Activated T-helper 1 cell treated with Interleukin-2 at 50 U/mL for 16 hours (primary cell): ENCODE measurements around the gene DNAH6.
"Not testable (repeated sequence)": the region's sequence is repeated elsewhere in the genome, so short reads cannot be mapped to it uniquely, and the experiment has no call there.

ENCODE experiments used
- DNase-seq: peaks from one replicate; pipeline ENCODE4 v3.0.0-alpha.2; 2020; ENCODE audit warnings: low read depth

DNAH6 gene, protein sequence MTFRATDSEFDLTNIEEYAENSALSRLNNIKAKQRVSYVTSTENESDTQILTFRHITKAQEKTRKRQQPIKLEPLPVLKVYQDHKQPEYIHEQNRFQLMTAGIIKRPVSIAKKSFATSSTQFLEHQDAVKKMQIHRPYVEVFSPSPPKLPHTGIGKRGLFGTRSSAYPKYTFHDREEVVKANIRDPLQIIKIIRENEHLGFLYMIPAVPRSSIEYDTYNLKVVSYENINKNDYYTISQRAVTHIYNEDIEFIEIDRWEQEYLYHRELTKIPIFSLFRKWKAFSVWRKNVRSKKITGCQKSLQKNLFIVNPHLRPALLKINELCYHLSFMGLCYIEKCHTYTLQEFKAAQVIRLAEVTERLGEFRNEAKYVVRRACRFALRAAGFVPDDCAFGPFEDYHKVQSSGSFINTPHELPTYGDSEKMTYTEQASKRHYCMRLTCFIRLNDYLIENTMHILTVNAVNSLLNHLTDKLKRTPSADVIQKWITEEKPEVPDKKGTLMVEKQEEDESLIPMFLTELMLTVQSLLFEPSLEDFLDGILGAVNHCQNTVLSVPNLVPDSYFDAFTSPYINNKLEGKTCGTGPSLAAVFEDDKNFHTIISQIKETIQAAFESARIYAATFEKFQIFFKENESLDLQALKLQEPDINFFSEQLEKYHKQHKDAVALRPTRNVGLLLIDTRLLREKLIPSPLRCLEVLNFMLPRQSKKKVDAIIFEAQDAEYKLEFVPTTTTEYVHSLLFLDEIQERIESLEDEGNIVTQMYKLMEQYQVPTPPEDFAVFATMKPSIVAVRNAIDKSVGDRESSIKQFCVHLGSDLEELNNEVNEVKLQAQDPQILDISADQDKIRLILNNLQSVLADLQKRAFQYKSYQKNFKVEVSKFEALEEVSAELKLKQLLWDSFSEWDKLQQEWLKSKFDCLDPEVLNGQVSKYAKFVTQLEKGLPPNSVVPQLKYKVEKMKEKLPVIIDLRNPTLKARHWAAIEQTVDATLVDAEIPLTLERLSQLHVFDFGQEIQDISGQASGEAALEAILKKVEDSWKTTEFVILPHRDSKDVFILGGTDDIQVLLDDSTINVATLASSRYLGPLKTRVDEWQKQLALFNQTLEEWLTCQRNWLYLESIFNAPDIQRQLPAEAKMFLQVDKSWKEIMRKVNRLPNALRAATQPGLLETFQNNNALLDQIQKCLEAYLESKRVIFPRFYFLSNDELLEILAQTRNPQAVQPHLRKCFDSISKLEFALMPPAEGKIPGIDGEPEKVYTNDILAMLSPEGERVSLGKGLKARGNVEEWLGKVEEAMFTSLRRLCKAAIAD (N-terminal part only)

DNA sequence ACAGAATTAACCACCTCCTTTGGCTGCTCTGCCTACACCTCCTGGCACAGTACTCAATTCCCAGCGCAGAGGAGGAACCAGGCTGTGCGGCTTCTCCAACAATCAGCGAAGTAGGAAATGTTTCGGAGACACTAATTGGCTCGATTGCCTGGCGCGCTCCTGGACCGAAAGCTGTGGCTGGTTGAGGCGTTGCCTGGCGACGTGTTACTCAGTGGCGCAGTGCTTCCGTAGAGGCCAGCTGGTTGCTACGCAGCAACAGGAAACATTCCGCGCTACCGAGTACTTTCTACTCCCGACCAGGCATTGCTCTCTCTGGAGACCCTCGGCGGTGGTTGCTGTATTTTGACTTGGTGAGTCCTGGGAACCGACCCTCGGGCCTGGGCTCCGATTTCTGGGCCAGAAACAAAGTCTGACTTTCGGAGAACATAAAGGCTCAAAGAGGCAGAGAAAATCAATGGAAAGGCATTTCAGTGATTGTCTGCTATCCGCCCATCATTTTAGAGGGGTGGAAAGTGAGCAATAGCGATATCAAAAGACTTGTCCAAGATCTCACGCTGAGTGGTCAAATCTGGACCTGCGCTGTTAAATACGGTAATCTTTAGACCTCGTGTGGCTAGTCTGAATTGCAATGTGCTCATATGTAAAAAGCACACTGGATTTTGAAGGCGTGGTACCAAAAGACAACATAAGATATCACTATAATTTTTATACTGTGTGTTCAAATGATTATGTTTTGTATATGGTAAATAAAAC is at the start of gene DNAH6:
Gene DNAH6, plus strand, starts transcription at position 265 of the 753 bp plus-strand sequence. CDS start 1,329 bp downstream, outside the sequence.
- peak; percentile 75 for DNase-seq

DNA sequence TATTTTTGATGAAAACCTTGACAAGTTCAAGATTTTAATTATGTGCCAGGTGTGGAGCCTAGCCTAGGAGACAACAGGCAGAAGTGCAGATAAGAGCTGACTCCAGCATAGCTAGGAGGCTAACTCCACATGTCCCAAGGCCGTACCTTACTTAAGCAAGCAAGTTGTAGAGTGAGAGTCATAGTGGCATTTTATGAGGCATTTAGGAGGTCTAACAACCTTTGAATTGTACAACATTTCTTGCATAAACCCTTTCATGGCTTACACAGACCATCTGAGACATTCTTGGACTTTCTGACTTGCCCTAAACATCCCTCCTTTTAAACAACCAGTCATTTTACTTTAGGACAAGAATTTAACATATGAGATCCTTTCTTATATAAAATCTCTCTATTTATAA is 48.9 kb upstream of the DNAH6 start:
- DNase-seq: no peak

DNA sequence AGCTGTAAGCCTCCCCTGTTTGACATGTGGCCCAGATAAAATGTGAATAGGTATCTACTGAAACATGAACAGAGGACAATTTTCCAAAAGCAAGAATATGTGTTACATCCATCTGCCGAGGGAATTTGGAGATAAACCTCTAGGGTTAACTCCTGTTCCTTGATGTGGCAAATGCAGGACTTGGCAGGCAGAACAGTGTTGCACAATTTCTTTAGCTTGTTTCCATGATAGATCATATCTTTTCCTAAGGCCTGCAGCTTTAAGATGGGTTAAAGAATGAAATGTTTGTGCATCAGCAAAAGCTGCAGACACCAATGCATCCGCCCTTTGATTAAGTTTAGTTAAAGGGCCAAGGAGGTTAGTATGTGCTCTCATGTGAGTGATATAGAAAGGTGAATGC is 43.9 kb upstream of the DNAH6 start:
- DNase-seq: not testable (repeated sequence)

DNA sequence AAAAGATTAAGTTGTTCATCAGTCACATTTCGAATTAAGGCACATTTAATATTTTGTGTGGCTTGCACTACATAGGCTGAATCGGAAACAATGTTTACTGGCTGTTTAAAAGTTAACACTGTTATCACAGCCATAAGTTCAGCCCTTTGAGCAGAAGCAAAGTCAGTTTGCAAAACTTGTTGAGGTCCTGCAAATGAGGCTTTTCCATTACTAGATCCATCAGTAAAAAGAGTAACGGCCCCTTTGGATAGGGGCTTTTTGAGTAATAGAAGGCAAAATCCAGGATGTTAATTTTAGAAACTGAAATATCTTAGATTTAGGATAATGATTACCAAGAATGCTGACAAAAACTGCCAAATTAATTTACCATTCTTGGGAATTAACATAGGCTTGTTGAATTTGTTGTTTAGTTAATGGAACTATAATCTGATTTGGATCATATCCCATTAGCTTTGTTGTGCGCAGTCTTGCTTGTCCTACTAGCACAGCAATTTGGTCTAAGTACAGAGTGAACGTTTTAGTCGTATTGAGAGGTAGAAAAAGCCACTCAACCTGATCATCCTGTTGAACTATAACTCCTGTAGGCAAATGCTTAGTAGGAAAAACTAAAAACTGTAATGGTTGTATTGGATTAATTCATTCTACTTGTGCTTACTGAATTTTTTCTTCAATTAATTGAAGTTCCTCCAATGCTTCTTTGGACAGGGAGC is 43.3 kb upstream of the DNAH6 start:
- no peak for DNase-seq

DNA sequence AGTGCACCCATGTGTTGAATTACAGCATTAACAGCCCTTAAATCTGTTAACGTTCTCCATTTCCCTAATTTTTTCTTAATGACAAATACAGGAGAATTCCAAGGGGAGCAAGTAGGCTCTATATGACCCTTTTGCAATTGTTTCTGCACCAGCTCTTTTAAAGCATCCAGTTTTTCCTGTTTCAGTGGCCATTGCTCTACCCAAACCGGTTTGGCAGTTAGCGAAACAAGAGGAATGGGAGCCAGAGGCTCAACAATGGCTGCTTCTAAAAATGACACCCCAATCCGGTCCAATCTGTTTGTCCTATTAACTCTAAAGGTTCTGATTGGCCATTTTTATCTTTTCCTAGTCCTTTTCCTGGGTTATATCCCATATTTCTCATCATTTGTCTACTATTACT is 42.1 kb upstream of the DNAH6 start:
- no peak for DNase-seq

DNA sequence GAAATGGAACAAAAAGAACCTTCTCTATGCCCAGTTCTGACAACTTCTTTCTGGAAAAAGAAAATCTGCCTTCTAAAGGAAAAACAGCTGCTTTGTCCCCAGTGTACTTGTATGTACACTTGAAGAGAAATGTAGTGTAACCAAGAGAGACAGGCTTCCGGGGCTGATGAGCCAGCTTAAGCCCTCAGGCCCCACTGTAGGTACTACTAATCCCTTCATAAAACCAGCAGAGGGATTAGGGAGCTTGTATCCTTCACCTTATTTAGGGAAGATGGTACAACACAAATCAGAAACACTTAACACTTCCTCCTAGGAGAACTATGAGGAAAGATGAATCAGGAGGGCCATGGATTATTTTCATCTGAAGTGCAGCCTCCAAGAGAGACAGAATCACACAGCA is 38.4 kb upstream of the DNAH6 start:
- no peak for DNase-seq

DNA sequence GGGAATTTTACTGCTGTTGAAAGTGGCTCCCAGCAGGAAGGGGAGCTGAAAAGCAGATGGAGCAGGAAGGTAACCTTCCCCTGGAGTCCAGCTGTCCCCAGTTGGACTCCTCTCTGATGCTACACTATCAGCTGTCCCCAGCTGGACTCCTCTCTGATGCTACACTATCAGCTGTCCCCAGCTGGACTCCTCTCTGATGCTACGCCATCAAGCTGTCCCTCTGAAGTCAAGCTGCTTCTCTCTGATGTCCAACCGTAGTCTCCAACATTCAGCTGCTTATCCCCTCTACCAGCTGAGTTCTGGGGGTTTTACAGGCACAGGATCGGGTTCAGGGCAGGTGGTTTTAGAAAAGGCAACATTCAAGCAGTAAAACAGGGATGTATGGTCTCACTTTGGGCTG is 37.4 kb upstream of the DNAH6 start:
- DNase-seq: no peak

DNA sequence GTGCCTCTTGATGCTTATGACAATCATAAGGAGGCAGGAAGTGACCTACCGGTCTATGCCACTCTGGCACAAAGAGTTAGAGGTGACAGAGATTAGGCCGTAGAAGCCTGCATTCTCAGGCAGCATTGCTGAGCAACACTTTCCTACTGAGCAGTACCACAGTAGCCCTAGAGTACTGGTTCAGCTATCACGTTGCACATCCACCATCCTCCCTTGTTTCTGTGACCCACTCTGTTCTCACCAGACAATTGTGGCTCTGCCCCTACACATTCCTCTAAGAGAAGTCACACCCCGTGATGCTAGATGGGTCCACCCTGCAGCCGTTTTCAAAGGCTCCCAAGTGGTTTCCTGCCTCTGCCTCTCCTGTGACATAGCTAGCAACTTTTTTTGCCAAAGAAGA is 34.6 kb upstream of the DNAH6 start:
- DNase-seq: no peak

DNA sequence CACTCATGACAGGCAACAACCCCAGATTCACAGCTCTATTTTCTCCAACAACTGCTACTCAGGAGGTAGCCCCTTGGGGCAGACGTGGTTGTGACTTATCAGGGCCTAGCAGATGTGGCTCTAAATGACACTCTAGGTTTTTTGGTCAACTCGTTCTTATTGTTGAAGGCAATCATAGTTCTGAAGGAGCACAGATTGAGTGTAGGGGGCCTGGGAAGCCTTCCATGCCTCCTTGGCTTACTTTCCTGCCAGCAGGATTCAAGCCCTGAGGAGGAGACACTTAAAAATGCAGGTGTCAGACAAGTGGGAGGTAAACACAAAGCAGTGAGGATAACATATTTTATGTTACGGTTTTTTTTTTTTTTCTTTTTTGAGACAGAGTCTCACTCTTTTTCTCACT is 33.7 kb upstream of the DNAH6 start:
- no peak for DNase-seq

DNA sequence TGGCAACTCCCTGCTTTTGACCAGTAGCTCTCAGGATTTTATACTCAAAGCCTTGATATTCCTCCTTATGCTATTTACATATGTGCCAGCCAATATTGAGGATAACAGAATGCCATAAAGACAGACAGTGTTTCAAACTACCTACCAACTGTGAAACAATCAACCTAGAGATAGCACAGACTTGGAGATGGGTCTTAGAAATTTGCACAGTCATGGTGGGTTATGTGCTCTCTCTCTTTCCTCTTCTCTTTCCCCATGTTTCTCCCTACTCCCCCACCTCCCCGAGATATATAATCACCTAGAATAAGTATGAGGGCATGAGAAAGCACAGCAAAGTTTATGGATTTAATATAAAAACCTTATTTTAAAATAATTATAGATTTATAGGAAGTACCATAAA is 33.0 kb upstream of the DNAH6 start:
- no peak for DNase-seq

DNA sequence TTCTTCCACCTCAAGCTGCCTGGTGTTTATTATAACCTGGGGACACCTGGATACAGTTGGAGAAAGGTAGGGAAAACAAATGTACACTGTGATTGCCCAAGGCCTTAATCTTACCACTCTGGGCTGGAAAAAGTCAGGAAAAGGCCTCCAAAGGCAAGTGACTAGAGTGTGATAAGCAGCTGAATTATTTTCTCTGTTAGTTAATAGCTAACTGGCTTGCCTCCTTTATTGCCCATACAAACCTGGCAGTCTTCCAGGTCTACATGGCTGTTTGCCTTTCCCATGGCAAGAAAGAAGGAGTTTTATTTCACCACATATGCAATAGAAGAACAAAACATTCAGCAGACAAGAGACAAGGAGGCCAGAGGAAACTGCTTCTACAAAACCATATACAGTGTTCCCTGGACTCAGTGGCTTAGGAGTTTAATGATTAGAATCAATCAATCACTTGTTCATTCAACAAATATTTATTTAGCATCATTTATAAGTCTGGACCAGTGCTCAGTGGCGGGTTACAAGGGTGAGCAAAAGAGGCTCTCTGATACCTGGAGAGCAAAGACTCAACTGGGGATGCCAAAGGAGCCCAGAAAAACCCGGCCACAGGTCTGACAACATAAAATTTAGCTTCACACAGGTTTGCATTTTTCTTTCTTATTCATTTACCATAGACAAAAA is 29.7 kb upstream of the DNAH6 start:
- DNase-seq: no peak

DNA sequence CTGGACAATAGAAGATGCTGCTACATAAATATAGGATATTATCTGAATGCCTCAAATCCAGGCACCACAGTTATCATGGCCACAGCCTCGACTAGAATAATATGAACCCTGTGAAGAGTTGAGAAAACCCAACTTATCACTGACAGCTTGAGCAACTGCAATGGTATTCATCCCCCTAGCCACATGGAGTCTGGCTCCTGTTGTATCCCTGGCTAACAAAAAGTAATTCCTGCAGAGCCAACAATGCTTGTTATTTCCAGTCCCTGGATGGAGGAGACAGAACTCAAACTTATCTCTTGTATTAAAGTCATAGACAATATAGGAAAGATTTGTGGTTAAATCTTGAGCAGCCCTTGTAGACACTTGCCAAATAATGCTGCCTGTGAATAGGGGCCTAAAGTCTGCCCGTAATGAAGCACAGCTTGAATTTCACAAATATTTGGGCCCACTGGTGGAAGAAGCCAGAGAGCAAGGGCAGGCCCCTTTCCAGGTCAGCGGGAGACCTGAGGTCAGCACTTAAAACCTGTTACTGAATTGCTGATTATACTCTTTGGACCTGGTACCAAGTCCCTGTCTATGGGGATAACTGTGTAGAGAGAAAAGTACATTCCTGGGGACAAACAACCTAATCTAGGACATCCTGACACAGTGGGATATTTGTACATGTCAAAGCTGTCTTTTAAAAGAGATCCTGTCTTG is 28.9 kb upstream of the DNAH6 start:
- no peak for DNase-seq

DNA sequence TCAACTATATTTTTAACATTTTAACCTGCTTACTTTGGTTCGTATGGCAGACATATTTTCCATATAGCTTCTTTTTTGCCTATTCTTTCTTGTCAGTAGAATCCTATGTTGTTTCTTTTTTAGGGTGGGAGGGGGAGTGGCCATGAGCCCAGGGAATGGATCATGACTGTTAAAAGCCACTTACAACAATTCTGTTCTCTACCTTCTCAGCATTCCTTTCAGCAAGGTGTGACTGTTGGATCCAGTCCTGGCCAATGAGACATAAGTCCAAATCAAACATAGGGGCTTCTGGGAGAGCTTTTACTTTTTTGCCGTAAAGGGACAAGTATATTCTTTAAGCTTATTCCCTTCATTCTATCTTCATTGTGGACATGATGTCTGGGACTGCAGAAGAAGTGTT is 25.0 kb upstream of the DNAH6 start:
- no peak for DNase-seq

DNA sequence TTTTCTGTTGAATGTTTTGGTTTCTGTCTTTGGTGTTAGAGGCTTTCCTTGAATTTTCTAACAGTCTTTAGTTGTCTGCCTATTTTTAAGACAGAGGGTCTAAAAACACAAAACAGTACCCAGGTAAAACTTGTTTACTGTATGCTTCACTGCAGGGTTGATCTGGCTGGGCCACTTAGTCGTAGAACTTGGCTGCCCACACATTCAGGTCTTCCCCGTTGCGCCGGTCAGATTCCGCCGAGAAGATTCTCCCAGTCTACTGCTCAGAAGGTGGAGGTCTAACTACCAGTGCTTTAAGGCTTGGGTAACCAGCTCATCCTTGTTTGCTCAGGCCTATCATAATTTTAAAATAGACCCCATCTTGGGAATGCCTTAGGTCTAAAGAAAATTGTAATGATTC is 24.6 kb upstream of the DNAH6 start:
- DNase-seq: no peak

DNA sequence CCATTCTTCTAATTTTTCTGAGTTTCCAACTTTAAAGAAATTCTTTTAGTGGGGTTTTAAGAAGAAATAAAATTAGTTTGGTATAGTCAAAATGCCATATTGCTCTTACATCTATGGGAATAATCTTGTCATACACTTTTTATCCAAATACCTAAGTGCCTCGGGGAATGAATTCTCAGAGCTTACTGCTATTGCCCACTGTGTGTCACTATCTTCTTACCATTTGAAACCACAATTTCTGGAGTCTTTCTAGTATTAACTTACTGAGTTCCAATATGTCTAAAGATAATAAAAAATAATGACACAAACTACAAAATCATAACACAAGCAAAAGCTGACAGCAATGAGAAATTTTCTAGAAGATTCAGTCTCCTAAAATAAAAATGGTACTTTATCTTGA is 23.7 kb upstream of the DNAH6 start:
- DNase-seq: no peak

DNA sequence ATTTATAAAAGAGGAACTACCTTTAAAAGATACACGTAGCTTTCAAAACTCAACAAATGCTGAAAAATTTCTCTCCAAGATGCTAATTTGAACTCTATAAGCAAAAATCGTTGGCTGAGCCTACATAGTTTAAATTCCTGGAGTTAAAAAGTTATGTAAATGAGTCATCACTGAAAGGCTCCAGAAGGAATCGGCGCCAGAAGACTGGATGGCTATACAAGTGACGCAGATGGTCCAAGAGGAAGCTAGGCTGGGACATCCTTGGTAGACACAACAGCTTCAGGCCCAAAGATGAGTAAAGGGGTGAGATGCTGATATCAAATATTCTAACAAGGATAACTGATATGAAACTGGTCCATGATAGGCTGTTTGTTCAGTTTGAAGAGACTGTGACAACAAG is 22.8 kb upstream of the DNAH6 start:
- DNase-seq: no peak

DNA sequence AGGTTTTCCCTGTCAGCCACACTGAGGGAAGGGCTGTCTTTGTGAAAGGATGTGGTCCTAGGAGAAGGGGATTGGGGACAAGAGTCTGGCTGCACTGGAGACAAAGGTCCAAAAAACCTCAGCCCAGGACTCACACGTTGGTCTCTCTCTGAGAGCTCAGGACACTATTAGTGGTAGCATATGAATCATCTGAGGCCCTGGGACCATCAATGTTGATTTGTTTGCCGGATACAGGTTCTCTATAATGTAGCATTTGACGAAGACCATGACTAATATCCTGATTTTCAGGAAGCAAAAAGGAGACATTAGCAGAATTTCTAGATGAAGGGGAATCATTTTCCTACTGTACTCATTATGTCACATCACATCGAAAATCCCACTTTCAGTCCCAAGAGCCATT is 22.2 kb upstream of the DNAH6 start:
- DNase-seq: no peak

DNA sequence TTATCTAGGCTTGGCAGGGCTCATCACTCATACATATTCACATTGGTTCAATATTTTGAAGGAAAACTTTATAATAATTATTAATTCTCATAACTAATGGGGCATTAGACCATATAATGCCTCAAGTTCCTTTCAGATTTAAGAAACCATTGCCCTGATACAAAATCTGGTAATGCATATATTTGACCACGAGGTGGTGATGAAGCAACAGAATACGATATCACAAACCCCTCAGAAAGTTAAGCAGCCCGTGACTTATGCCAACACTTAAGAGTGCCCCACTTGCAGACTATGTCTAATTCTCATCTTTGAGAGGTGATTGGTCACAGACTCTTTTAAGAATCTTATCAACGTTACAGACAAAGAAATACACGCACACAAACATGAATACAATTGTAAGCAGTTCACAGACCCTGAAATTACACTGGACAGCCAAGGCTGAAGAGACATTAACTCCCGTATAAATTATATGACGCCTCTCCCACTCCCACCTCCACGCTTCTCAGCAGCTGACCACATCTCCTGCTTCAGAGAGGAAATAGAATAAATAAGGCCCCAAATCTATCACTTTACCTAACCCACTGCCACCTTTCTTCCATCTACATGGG is 20.7 kb upstream of the DNAH6 start:
- no peak for DNase-seq

DNA sequence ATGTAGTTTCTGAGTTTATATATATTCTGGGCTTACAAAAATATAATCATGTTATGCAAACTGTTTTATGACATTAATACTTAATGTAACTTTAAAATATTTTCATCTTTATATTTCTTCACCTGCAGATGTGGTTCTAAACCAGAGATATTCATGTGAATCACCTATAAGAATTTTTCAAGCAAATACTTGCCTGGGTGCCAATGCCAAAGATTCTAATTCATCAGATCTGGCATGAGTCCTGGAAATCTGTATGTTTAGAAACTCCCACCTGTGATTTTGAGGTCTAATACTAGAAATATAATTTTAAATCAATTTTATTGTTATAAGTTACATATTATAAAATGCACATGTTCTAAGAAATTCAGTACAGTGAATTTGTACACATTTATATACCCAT is 19.9 kb upstream of the DNAH6 start:
- DNase-seq: no peak
